HFFc6 (cell line): ENCODE measurements around the gene DENND2D. TPM values are rescaled to one million over a fixed set of nuclear protein-coding genes. Genes with fewer than 3 reads are reported as not detected.

Experiments
- DNase-seq: peaks from one replicate; pipeline ENCODE4 v3.0.0-alpha.2; 2018
- H3K27ac Mint-ChIP-seq: 2 replicates; pipeline ENCODE4 v1.8.0; 2020; ENCODE audit warnings: mild to moderate bottlenecking, mixed read lengths
- H3K27me3 Mint-ChIP-seq: 2 replicates; pipeline ENCODE4 v1.8.0; 2021; ENCODE audit warnings: mild to moderate bottlenecking, moderate library complexity, mixed read lengths; ENCODE audit not compliant: insufficient read depth
- H3K36me3 Mint-ChIP-seq: 2 replicates; pipeline ENCODE4 v1.8.0; 2021; ENCODE audit warnings: low read depth, mixed read lengths
- H3K4me1 Mint-ChIP-seq: 2 replicates; pipeline ENCODE4 v1.8.0; 2020; ENCODE audit warnings: low read depth, mixed read lengths
- H3K4me3 Mint-ChIP-seq: 2 replicates; pipeline ENCODE4 v1.8.0; 2020; ENCODE audit warnings: mild to moderate bottlenecking, moderate library complexity, mixed read lengths
- H3K9me3 Mint-ChIP-seq: 2 replicates; pipeline ENCODE4 v1.8.0; 2020; ENCODE audit warnings: mild to moderate bottlenecking, mixed read lengths
- total RNA-seq, 6 experiments: library from RNA; stranded (reverse); fragmentation: NEBNext Ultra II Directional; extraction: Animal tissue kit (Norgen Biotek cat#: 25700); gene quantifications; 2 replicates in 1 of 6; 3 replicates in 5 of 6; pipeline ENCODE4 v1.2.3, GENCODE V29; 2021
- TF ChIP-seq, protein P1 (sequence below): fragments of 200-600 bp; sonication (generic); IDR thresholded peaks from 2 replicates; pipeline ENCODE4 v1.5.0; 2021; ENCODE audit warnings: antibody characterized with exemption, mild to moderate bottlenecking

The DENND2D gene
- total RNA-seq, 6 experiments from 2014 or later: 0.92 to 4.0 (median 3.7) TPM

DNA sequence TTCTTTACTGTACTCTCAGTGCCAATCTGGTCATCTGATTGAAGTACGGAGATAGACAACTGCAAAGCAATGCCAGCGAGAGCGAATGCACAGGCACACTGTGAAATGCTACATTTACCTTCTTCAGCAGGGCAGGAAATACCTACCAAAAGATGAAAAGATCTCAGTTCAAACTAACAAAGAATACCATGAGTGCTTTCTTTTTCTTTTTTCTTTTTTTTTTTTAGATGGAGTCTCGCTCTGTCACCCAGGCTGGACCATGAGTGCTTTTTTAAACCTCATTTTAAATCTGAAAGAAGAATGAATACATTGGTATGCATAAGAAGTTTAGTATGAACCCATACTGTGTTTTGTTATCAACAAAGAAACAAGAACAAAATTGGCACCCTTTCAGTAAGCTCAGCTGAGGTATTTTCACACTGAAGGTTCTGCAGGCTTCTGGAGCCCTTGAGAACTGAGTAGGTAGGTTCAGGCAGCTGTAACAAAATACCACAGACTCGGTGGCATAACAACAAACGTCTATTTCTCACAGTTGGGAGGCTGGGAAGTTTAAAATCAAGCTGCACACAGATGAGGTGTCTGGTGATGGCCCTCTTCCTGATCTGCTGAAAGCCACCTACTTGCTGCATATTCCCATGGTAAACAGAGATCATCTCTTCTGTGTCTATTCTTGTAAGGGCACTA, 25.4 kb upstream of the DENND2D start:
- no peak overlapping the region for H3K27ac Mint-ChIP-seq
- TF ChIP-seq, protein P1, sequence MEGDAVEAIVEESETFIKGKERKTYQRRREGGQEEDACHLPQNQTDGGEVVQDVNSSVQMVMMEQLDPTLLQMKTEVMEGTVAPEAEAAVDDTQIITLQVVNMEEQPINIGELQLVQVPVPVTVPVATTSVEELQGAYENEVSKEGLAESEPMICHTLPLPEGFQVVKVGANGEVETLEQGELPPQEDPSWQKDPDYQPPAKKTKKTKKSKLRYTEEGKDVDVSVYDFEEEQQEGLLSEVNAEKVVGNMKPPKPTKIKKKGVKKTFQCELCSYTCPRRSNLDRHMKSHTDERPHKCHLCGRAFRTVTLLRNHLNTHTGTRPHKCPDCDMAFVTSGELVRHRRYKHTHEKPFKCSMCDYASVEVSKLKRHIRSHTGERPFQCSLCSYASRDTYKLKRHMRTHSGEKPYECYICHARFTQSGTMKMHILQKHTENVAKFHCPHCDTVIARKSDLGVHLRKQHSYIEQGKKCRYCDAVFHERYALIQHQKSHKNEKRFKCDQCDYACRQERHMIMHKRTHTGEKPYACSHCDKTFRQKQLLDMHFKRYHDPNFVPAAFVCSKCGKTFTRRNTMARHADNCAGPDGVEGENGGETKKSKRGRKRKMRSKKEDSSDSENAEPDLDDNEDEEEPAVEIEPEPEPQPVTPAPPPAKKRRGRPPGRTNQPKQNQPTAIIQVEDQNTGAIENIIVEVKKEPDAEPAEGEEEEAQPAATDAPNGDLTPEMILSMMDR: no peak
- peaks cover 65% of the 10 kb centered on the region for H3K4me1 Mint-ChIP-seq
- no peaks in the 10 kb centered on the region for H3K9me3 Mint-ChIP-seq
- peaks cover 4% of the 10 kb centered on the region for H3K27me3 Mint-ChIP-seq
- no peak for DNase-seq
- H3K36me3 Mint-ChIP-seq: no peaks in the 10 kb centered on the region
- H3K4me3 Mint-ChIP-seq: no peak overlapping the region

DNA sequence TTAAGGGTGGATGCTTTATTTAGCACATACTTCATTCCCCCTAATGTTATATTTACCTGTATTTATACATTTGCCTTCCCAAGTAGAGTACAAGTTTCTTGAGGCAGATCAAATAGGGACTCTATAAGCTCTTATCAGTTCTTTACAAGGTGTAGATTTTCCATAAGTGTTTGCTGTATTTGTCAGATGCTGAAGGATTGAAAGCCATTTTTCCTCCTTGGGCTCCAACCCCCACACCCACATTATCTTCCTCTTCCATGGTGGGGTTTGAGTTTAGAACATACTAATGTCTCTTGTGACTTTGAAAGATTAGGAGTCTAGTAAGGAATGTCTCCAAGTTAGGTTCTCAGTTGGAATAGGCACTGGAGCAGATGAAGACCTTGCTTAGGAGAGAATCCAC, 24.6 kb upstream of the DENND2D start:
- no peaks in the 10 kb centered on the region for H3K9me3 Mint-ChIP-seq
- H3K27ac Mint-ChIP-seq: no peak overlapping the region
- H3K4me1 Mint-ChIP-seq: peaks cover 64% of the 10 kb centered on the region
- no peak overlapping the region for H3K4me3 Mint-ChIP-seq
- TF ChIP-seq, protein P1: no peak
- H3K36me3 Mint-ChIP-seq: no peaks in the 10 kb centered on the region
- DNase-seq: no peak
- H3K27me3 Mint-ChIP-seq: peaks cover 6% of the 10 kb centered on the region

- H3K4me1 Mint-ChIP-seq: peaks cover 49% of the 10 kb centered on the region
- DNase-seq: no peak
- H3K27ac Mint-ChIP-seq: no peak overlapping the region
- TF ChIP-seq, protein P1: no peak; the same call in none of the 2 replicates
- H3K4me3 Mint-ChIP-seq: no peak overlapping the region
- H3K36me3 Mint-ChIP-seq: no peaks in the 10 kb centered on the region
- H3K9me3 Mint-ChIP-seq: no peaks in the 10 kb centered on the region
- peaks cover 6% of the 10 kb centered on the region for H3K27me3 Mint-ChIP-seq
These were observed 22.8 kb upstream of the DENND2D start for GRCh38 chr1:111223126-111223685.

DNA sequence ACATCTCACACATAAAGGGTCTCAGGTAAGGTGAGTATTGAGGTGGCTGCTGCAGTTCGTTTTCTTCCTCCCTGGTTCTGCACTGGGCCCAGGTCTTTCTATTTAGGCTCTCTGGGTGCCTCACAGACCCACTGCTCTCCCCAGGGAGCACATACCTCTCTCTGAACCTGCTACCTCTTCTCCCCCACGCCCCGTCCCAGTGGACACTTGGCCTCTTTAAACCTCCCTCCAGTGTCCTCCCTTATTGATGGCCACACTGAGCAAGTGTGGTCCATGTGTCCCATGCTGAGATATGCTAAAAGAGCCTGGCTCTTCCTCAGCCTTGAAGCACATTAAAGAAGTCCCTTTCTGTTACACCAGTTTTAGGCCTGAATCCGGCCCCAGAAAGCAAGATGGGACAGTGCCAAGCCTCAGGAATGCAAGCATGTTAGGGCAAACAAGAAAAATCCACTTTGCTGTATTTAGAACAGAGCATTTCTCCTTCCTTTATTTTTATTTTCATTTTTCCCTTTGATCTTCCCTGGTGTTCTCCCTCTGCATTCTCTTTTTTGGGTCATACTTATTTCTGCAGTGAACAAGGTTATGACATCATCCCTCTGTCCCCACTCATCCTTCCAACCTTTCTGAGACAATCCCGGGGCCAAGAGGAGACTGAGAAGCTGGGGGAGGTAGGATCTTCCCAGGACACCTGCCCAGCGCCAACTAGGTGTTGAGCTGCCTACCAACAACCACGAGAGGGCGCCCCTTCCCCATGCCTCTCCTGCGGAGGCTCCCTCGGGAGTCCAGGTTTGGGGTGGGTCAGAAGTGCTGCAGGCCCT, 22.1 kb upstream of the DENND2D start:
- DNase-seq: peak; percentile 53
- Mint-ChIP-seq H3K4me3 (peak overlapping the region; percentile 53), H3K4me1 (peaks cover 42% of the 10 kb centered on the region)

GRCh38 chr1:111221633-111222291, 21.3 kb upstream of the DENND2D start:
- Mint-ChIP-seq H3K9me3 (no peaks in the 10 kb centered on the region), H3K27ac (no peak overlapping the region), H3K4me3 (no peak overlapping the region), H3K27me3 (peaks cover 4% of the 10 kb centered on the region), H3K36me3 (no peaks in the 10 kb centered on the region), H3K4me1 (peaks cover 35% of the 10 kb centered on the region)
- no peak for DNase-seq
- TF ChIP-seq, protein P1: no peak

More for the DNA sequence above, 22.1 kb upstream of the DENND2D start:
- Mint-ChIP-seq H3K36me3 (no peaks in the 10 kb centered on the region), H3K27ac (0 out of 2 replicates have a peak overlapping the region, but pooled peaks have one; percentile 5), H3K9me3 (no peaks in the 10 kb centered on the region), H3K27me3 (peaks cover 4% of the 10 kb centered on the region)
- TF ChIP-seq, protein P1: peak; percentile 98
